H9 (cell line): Measurements from ENCODE around the gene HSD17B8. TPM values are rescaled to one million over a fixed set of nuclear protein-coding genes. Genes with fewer than 3 reads are reported as not detected.

ENCODE experiments used
- DNase-seq: peaks from one replicate; pipeline ENCODE4 v3.0.0-alpha.2; 2017
- H2AFZ ChIP-seq: one replicate; pipeline ENCODE4 v1.6.1; 2013; ENCODE audit warnings: mild to moderate bottlenecking, low read length, control low read depth, moderate library complexity
- H2AK5ac ChIP-seq: 2 replicates; pipeline ENCODE4 v1.6.1; 2013; ENCODE audit warnings: low read length, control low read depth, mixed read lengths; ENCODE audit not compliant: insufficient read length
- H2BK120ac ChIP-seq: one replicate; pipeline ENCODE4 v1.6.1; 2013; ENCODE audit warnings: low read depth, mild to moderate bottlenecking, low read length, control low read depth, inconsistent platforms; ENCODE audit not compliant: poor library complexity, severe bottlenecking
- H2BK12ac ChIP-seq: 2 replicates; pipeline ENCODE4 v1.6.1; 2013; ENCODE audit warnings: low read length, control low read depth, mixed read lengths, low read depth; ENCODE audit not compliant: insufficient read length
- H2BK15ac ChIP-seq: 2 replicates; pipeline ENCODE4 v1.6.1; 2013; ENCODE audit warnings: low read depth, low read length, control low read depth
- H2BK20ac ChIP-seq: one replicate; pipeline ENCODE4 v1.6.1; 2013; ENCODE audit warnings: low read depth, mild to moderate bottlenecking, low read length, control low read depth, inconsistent platforms; ENCODE audit not compliant: poor library complexity, severe bottlenecking
- H2BK5ac ChIP-seq: 2 replicates; pipeline ENCODE4 v1.6.1; 2013; ENCODE audit warnings: low read length, control low read depth, mixed read lengths; ENCODE audit not compliant: insufficient read length
- H3K14ac ChIP-seq: 2 replicates; pipeline ENCODE4 v1.6.1; 2013; ENCODE audit warnings: low read length, control low read depth; ENCODE audit not compliant: insufficient read depth
- H3K18ac ChIP-seq: 2 replicates; pipeline ENCODE4 v1.6.1; 2013; ENCODE audit warnings: low read depth, mild to moderate bottlenecking, mixed read lengths, low read length, control low read depth; ENCODE audit not compliant: insufficient read length
- H3K23ac ChIP-seq: 2 replicates; pipeline ENCODE4 v1.6.1; 2013; ENCODE audit warnings: low read length, control low read depth, mixed read lengths, low read depth; ENCODE audit not compliant: insufficient read length
- H3K23me2 ChIP-seq: 2 replicates; pipeline ENCODE4 v1.6.1; 2013; ENCODE audit warnings: low read depth, mild to moderate bottlenecking, mixed read lengths, low read length, control low read depth; ENCODE audit not compliant: insufficient read length, poor library complexity, severe bottlenecking
- H3K27ac ChIP-seq: 2 replicates; pipeline ENCODE4 v1.5.1; 2013; ENCODE audit warnings: low read length, control low read depth, mixed read lengths, low read depth; ENCODE audit not compliant: insufficient read length
- H3K27me3 ChIP-seq: 2 replicates; pipeline ENCODE4 v1.6.1; 2013; ENCODE audit warnings: low read length, control low read depth, inconsistent platforms; ENCODE audit not compliant: insufficient read depth
- H3K4ac ChIP-seq: 2 replicates; pipeline ENCODE4 v1.6.1; 2013; ENCODE audit warnings: low read depth, mild to moderate bottlenecking, control low read depth, inconsistent platforms, low read length, moderate library complexity
- H3K4me1 ChIP-seq: 2 replicates; pipeline ENCODE4 v1.6.1; 2013; ENCODE audit warnings: low read length, control low read depth, inconsistent platforms; ENCODE audit not compliant: insufficient read depth
- H3K4me2 ChIP-seq: 2 replicates; pipeline ENCODE4 v1.6.1; 2013; ENCODE audit warnings: low read length, control low read depth, mixed read lengths; ENCODE audit not compliant: insufficient read length, insufficient read depth
- H3K56ac ChIP-seq: 2 replicates; pipeline ENCODE4 v1.6.1; 2013; ENCODE audit warnings: low read depth, mild to moderate bottlenecking, mixed read lengths, low read length, control low read depth; ENCODE audit not compliant: insufficient read length
- H3K79me1 ChIP-seq: 2 replicates; pipeline ENCODE4 v1.6.1; 2013; ENCODE audit warnings: low read depth, mild to moderate bottlenecking, moderate library complexity, low read length, control low read depth, inconsistent platforms; ENCODE audit not compliant: insufficient read depth, poor library complexity, severe bottlenecking
- H3K79me2 ChIP-seq: 2 replicates; pipeline ENCODE4 v1.6.1; 2013; ENCODE audit warnings: low read length, control low read depth, inconsistent platforms; ENCODE audit not compliant: insufficient read depth
- H3K9ac ChIP-seq: 2 replicates; pipeline ENCODE4 v1.6.1; 2013; ENCODE audit warnings: low read length, control low read depth, mixed read lengths; ENCODE audit not compliant: insufficient read length; ENCODE audit errors: extremely low read depth
- H3K9me3 ChIP-seq: one replicate; pipeline ENCODE4 v1.6.1; 2013; ENCODE audit warnings: low read depth, low read length, inconsistent platforms; ENCODE audit not compliant: control insufficient read depth
- H3T11ph ChIP-seq: one replicate; pipeline ENCODE4 v1.6.1; 2013; ENCODE audit warnings: mild to moderate bottlenecking, low read length, control low read depth, inconsistent platforms
- H4K20me1 ChIP-seq: one replicate; pipeline ENCODE4 v1.6.1; 2013; ENCODE audit not compliant: control insufficient read depth, insufficient read length, insufficient read depth
- H4K5ac ChIP-seq: 2 replicates; pipeline ENCODE4 v1.6.1; 2013; ENCODE audit warnings: low read depth, mild to moderate bottlenecking, mixed read lengths, low read length, control low read depth; ENCODE audit not compliant: insufficient read length
- H4K8ac ChIP-seq: replicated peaks from 2 replicates; pipeline ENCODE4 v1.6.1; 2013; ENCODE audit warnings: low read length, control low read depth, mixed read lengths, low read depth; ENCODE audit not compliant: insufficient read length
- H4K91ac ChIP-seq: 2 replicates; pipeline ENCODE4 v1.6.1; 2013; ENCODE audit warnings: low read depth, mild to moderate bottlenecking, moderate library complexity, mixed read lengths, low read length, control low read depth; ENCODE audit not compliant: insufficient read length
- H3K27ac Mint-ChIP-seq, 3 experiments: 2 replicates in 2 of 3; 3 replicates in 1 of 3; pipeline ENCODE4 v1.8.0; 2020 to 2021; ENCODE audit warnings: mixed read lengths in 3 of 3, mild to moderate bottlenecking in 1 of 3, moderate library complexity in 1 of 3
- H3K27me3 Mint-ChIP-seq: 2 replicates; pipeline ENCODE4 v1.8.0; 2021; ENCODE audit warnings: low read depth, mild to moderate bottlenecking, moderate library complexity, mixed read lengths
- H3K36me3 Mint-ChIP-seq, 3 experiments: 2 replicates in 2 of 3; 3 replicates in 1 of 3; pipeline ENCODE4 v1.8.0; 2020 to 2021; ENCODE audit warnings: low read depth in 3 of 3, mixed read lengths in 3 of 3; ENCODE audit not compliant: insufficient read depth in 1 of 3
- H3K4me1 Mint-ChIP-seq, 2 experiments: 2 replicates each; pipeline ENCODE4 v1.8.0; 2020; ENCODE audit warnings: mixed read lengths in 2 of 2
- H3K4me3 Mint-ChIP-seq, 2 experiments: 2 replicates in 1 of 2; 3 replicates in 1 of 2; pipeline ENCODE4 v1.8.0; 2020 to 2021; ENCODE audit warnings: mild to moderate bottlenecking in 2 of 2, mixed read lengths in 2 of 2, moderate library complexity in 1 of 2
- H3K9me3 Mint-ChIP-seq, 2 experiments: 2 replicates in 1 of 2; 3 replicates in 1 of 2; pipeline ENCODE4 v1.8.0; 2020; ENCODE audit warnings: mild to moderate bottlenecking in 2 of 2, mixed read lengths in 2 of 2, moderate library complexity in 1 of 2
- CTCF ChIP-seq: fragments of 200-600 bp; sonication (generic); conservative IDR thresholded peaks from 3 replicates; pipeline ENCODE4 v1.8.0; 2021; ENCODE audit warnings: antibody characterized with exemption, mild to moderate bottlenecking
- WGBS: extraction: QIAGEN DNeasy Blood & Tissue Kit; methylation state at CpG from one replicate; pipeline ENCODE4 v1.1.7; 2013; ENCODE audit warnings: missing lambda C conversion rate, low lambda C conversion rate, mixed read lengths; ENCODE audit not compliant: insufficient read length; ENCODE audit errors: extremely low coverage; 5-methylcytosine and 5-hydroxymethylcytosine counted together
- total RNA-seq: library from RNA; stranded (reverse); gene quantifications from 2 replicates; pipeline ENCODE4 v1.2.1, GENCODE V29; 2021

The HSD17B8 gene
- total RNA-seq, 1 experiment from 2014 or later = 7.1 TPM

GRCh38 chr6:33163540-33163939 lies 40.9 kb upstream of the HSD17B8 start:
- no peak for DNase-seq
- H3K4me2 ChIP-seq = no peak overlapping the region
- H3K23me2 ChIP-seq = peaks cover 5% of the 10 kb centered on the region
- no peak overlapping the region for H4K5ac ChIP-seq
- no peaks in the 10 kb centered on the region for H3K9me3 ChIP-seq
- no peaks in the 10 kb centered on the region for H3K79me2 ChIP-seq
- no peaks in the 10 kb centered on the region for H3K79me1 ChIP-seq
- H3K4ac ChIP-seq = no peak overlapping the region
- H2AK5ac ChIP-seq = no peak overlapping the region
- TF ChIP-seq CTCF = no peak
- peaks cover 3% of the 10 kb centered on the region for H4K20me1 ChIP-seq
- no peak overlapping the region; a peak in 1 of 5 replicates for H3K4me3 Mint-ChIP-seq
- no peaks in the 10 kb centered on the region for H3K9me3 Mint-ChIP-seq
- no peak overlapping the region for H2BK15ac ChIP-seq
- WGBS = no CpG with 5 or more reads among the region's 10 CpGs
- no peak overlapping the region for H3K9ac ChIP-seq
- no peak overlapping the region for H2BK20ac ChIP-seq
- H3K23ac ChIP-seq = no peak overlapping the region
- no peak overlapping the region for H4K91ac ChIP-seq
- no peak overlapping the region for H2BK120ac ChIP-seq
- no peak overlapping the region for H3K56ac ChIP-seq
- H3K27ac ChIP-seq = no peak overlapping the region
- H3K27ac Mint-ChIP-seq = no peak overlapping the region
- H3T11ph ChIP-seq = no peak overlapping the region
- H4K8ac ChIP-seq = no peak overlapping the region
- H3K36me3 Mint-ChIP-seq = no peaks in the 10 kb centered on the region
- H3K4me1 ChIP-seq = no peaks in the 10 kb centered on the region; the same call in 1 of the 2 replicates
- no peak overlapping the region for H2AFZ ChIP-seq
- peaks cover 2% of the 10 kb centered on the region; the same call in 1 of the 2 replicates for H3K27me3 ChIP-seq
- no peak overlapping the region for H3K18ac ChIP-seq
- H3K4me1 Mint-ChIP-seq = peaks cover 23 to 30% of the 10 kb centered on the region in 2 experiments
- no peak overlapping the region for H2BK12ac ChIP-seq
- H3K14ac ChIP-seq = no peak overlapping the region
- no peak overlapping the region for H2BK5ac ChIP-seq
- H3K27me3 Mint-ChIP-seq = peaks cover 33% of the 10 kb centered on the region
